Right renal pelvis (tissue), 4 donors: ENCODE results near the gene PABPN1L. TPM values are rescaled to one million over a fixed set of nuclear protein-coding genes. Genes with fewer than 3 reads are reported as not detected.

Source experiments
- DNase-seq, 4 donors: peaks; one replicate each; pipeline ENCODE4 v3.0.0-alpha.2; 2013; ENCODE audit warnings: low read depth in 4 of 4, low spot score in 3 of 4, missing footprints in 1 of 4
- polyA plus RNA-seq, 4 donors: library from polyadenylated mRNA; unstranded; fragments of 120-200 nt; gene quantifications; one replicate each; pipeline ENCODE4 v1.2.1, GENCODE V29; 2013; ENCODE audit not compliant: insufficient read length in 4 of 4

Gene PABPN1L
- polyA plus RNA-seq, 4 donors = 0.09 TPM; not detected in 3

DNA sequence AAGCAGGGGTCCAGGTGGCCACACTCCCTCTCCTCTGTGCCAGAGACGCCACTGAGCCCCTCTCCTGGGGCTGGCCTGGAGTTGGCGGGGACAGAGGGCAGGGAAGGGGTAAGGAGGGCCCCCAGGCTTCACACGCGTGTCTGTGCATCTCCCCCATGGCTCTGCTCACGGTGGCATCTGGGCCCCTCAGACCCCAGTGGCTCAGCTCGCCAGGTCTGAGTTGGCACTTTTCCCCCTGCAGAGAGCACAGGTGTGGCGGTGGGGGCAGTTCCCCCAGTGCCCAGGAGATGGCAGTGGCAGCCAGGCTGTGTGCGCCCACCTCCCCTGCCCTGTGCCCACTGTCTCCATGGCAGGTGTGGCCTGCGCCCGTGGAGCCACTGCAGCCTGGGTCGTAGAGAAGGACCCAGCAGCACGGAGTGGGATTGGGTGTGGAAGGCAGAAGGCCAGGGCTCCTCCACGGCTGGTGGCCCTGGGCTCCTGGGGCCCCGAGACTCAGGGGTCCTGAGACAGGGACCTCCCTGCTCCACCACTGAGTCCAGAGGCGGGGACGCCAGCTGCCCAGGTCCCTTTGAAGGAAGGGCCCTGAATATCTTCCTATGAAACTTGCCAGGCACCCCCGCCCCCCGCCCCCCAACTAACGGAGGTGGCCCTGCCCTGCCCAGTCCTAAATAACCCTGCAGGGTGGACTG, 50.4 kb downstream of the PABPN1L start:
- DNase-seq = no peak

DNA sequence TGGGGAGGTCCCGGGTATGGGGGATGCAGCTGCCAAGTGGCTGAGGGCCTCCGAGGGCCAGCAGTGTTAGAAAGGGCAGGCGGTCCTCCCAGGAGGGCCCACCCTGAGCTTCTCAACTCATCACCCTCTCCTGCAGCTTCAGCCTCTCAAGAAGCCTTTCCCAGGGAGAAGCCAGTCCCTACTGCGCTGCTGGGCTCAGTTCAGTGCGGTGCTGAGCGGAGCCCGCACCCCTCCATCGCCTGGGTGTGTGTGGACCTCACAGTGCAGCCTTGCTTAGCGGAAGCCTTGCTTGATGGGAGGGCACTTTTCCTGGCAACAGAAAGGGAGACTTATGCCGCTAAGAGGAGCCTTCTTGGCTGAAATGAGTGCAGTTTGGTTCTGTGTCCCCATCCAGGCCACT, 51.2 kb downstream of the PABPN1L start:
- no peak for DNase-seq

DNA sequence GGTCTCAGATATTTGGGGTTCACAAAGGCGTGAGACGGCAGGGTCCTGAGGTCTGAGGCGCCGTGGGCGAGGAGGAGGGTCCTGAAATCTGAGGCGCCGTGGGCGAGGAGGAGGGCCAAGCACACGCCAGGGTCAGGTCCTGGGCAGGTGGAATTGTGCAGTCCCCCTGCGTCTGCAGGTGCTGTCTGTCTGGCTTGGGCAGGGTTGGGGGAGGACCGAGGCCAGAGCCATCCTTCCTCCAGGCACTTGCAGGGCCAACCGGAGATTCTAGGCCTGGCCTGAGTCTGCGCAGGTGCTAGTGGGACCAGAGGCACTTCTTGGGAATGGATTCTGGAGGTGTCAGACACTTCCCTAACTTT, 52.3 kb downstream of the PABPN1L start:
- no peak for DNase-seq

Other genes with a start within 250 kb of the PABPN1L start
- gene IL17C, start 228.1 kb downstream of the PABPN1L start, polyA plus RNA-seq = under 1 TPM in 1 of 4 donors, not detected in 3; 0.20 TPM
- gene CYBA, start 215.6 kb downstream of the PABPN1L start, polyA plus RNA-seq = 100 to 1,000 TPM; 102 to 202 (median 108) TPM
- 10 to 100 TPM; 25.4 to 40.6 (median 27.4) TPM for gene MVD, start 203.6 kb downstream of the PABPN1L start, polyA plus RNA-seq
- under 1 TPM; 0.39 to 0.86 (median 0.60) TPM for gene SNAI3, start 180.2 kb downstream of the PABPN1L start, polyA plus RNA-seq
- 10 to 100 TPM; 14.1 to 21.7 (median 19.9) TPM for gene RNF166, start 160.3 kb downstream of the PABPN1L start, polyA plus RNA-seq
- 10 to 100 TPM; 10.3 to 17.9 (median 10.8) TPM for gene CTU2, start 160.2 kb downstream of the PABPN1L start, polyA plus RNA-seq
- 10 to 100 TPM; 25.6 to 55.5 (median 32.9) TPM for gene PIEZO1, start 81.4 kb downstream of the PABPN1L start, polyA plus RNA-seq
- 10 to 100 TPM; 14.4 to 21.9 (median 14.9) TPM for gene CDT1, start 62.9 kb downstream of the PABPN1L start, polyA plus RNA-seq
- gene APRT, start 54.7 kb downstream of the PABPN1L start, polyA plus RNA-seq = 100 to 1,000 TPM in 1 of 4 donors, 10 to 100 TPM in 3; 80.7 to 126 (median 87.1) TPM
- 10 to 100 TPM; 21.3 to 23.4 (median 22.7) TPM for gene GALNS, start 9.7 kb downstream of the PABPN1L start, polyA plus RNA-seq
- 10 to 100 TPM; 73.2 to 90.6 (median 80.1) TPM for gene TRAPPC2L, start 9.5 kb downstream of the PABPN1L start, polyA plus RNA-seq
- 1 to 10 TPM; 2.4 to 3.3 (median 2.8) TPM for gene CBFA2T3, start 110.5 kb upstream of the PABPN1L start, polyA plus RNA-seq
- 10 to 100 TPM; 30.4 to 35.7 (median 31.4) TPM for gene ACSF3, start 227.2 kb upstream of the PABPN1L start, polyA plus RNA-seq